ENCODE results near the gene SLX9. TPM values are rescaled to one million over a fixed set of nuclear protein-coding genes. Genes with fewer than 3 reads are reported as not detected.

Gene SLX9, protein sequence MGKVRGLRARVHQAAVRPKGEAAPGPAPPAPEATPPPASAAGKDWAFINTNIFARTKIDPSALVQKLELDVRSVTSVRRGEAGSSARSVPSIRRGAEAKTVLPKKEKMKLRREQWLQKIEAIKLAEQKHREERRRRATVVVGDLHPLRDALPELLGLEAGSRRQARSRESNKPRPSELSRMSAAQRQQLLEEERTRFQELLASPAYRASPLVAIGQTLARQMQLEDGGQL
- 10 to 100 TPM; 26.1 to 28.6 TPM for total RNA-seq
- long read RNA-seq = 0 reads

DNA sequence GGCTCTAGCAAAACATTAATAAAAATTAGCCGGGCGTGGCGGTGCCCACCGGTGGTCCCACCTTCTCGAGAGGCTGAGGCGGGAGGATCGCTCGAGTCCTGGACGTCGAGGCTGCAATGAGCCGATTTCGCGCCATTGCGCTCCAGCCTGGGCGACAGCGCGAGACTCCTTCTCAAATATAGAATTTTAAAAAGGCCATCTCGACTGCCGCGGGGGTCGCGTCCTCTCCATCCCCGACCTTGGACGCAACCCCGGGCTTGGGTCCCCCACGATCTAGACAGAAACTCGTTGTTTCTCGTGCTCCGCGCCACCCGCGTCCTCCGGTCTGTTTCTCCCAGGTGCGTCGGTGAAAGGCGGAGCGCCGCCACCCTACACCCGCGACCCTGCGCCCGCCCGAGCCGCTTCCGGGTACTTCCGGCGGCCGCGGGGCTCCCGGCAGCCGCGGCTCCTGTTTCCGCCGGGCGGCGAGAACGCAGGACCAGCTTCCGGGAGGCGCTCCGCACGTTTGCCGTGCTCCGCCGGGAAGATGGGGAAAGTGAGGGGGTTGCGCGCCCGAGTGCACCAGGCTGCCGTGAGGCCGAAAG lies at the start of gene SLX9:
Gene SLX9 (plus strand): TSS at position 498 of the 584 bp plus-strand sequence. CDS start 29 bp downstream, at position 527.
- intact Hi-C loops (cut with DNase I) = loop anchor here in 1 of 2 donors (5.0 kb wide), 1 partner anchor 47 kb away; no protein-coding TSS in a partner anchor
- DNase-seq (peak; percentile 81), ATAC-seq (peak; percentile 96 to 97)

GRCh38 chr21:44890338-44890931 lies 49.4 kb upstream of the SLX9 start:
- DNase-seq (no peak), ATAC-seq (no peak)
- intact Hi-C loops (cut with DNase I) = loop anchor here in 1 of 2 donors (5.0 kb wide), 2 partner anchors 47 to 247 kb away; no protein-coding TSS in a partner anchor

GRCh38 chr21:44890961-44891541 lies 48.8 kb upstream of the SLX9 start:
- intact Hi-C loops (cut with DNase I) = loop anchor here in 1 of 2 donors (5.0 kb wide), 2 partner anchors 46 to 246 kb away; no protein-coding TSS in a partner anchor
- ATAC-seq (no peak), DNase-seq (no peak)

GRCh38 chr21:44891631-44892031 lies 48.2 kb upstream of the SLX9 start:
- DNase-seq (no peak), ATAC-seq (no peak)
- intact Hi-C loops (cut with DNase I) = loop anchor here in 1 of 2 donors (5.0 kb wide), 2 partner anchors 46 to 246 kb away; no protein-coding TSS in a partner anchor

DNA sequence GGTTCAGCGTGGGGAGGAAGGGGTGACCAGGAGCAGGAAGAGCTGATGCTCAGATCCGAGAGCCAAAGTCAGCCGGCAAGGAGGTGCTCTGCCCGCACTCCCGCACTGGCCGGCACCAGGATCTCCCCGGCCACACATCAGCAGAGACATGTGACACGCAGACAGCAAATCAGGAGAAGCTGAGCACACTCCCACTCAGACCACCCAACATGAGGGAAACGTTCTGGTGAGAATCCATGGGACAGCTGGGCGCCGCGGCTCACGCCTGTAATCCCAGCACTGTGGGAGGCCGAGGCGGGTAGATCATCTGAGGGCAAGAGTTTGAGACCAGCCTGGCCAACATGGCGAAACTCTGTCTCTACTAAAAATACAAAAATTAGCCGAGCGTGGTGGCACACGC lies 47.7 kb upstream of the SLX9 start:
- intact Hi-C loops (cut with DNase I) = loop anchor here in 1 of 2 donors (5.0 kb wide), 2 partner anchors 45 to 245 kb away; no protein-coding TSS in a partner anchor
- ATAC-seq (no peak), DNase-seq (no peak)

DNA sequence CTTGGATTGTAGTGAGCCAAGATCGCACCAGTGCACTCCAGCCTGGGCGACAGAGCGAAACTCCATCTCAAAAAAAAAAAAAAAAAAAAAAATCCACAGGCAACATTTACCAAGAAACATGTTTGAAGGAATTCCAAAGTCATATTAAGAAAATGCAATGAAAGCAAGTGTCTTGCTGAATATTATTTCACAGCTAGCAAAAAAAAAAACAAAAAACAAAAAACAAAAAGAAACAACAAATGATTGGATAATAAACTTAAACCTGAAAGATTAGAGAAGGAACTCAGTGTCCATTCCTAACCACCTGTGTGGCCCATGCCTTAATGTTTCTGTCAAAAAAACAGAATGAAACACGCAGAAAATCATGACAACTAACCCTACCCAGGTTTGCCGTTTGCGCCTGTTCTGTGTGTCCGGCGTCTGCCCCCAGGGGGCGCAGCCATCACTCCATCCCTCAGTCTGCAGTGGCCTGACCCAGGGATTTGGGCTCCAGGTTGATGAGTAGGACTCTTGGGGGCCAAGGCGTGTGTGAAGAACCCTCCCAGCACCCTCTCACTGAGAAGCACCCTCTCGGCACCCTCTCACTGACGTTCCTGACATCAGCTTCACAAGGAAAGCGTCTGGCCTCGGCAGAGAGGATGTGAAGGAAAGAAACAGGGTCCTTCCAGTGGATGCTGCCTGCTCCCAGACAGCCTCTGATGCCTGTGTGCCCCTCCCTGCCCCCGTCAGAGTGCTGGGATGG lies 47.1 kb upstream of the SLX9 start:
- DNase-seq = peak; percentile 77
- intact Hi-C loops (cut with DNase I) = loop anchor here in 1 of 2 donors (5.0 kb wide), 2 partner anchors 45 to 245 kb away; no protein-coding TSS in a partner anchor
- ATAC-seq = peak; percentile 67 to 70

GRCh38 chr21:44893278-44893556 lies 46.6 kb upstream of the SLX9 start:
- ATAC-seq = no peak
- DNase-seq = no peak
- intact Hi-C loops (cut with DNase I) = loop anchor here in 1 of 2 donors (5.0 kb wide), 2 partner anchors 44 to 244 kb away; no protein-coding TSS in a partner anchor

DNA sequence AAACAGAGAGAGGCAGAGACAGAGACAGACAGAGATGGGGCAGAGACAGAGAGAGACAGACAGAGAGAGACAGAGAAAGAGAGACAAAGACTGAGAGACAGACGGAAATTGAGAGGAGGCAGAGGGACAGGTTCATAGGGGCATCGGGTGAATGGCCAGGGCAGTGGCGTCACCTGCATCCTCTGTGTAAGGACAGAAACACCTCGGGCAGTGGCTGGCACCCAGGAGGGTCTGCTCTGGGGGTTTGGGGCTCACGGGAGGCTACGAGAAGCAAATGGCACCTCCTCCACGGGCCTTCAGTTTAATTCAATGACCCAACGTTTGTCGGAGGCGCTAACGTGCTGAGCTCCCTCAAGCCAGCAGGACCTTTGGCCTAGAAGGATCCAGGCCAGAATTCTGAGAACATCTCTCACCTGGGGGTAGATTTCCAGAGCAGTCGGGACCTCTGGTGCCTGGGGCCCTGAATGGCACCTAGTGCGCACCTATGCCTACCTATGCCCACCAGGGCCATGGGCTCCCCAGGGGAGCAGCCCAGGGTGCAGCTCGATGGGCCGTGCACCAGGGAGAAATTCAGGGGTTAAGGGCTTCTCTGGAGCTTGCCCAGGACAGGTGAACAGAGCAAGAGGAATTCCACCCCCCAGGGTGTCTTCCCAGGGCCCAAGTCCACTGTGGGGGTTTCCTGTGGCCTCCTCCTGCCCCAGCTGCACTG lies 45.7 kb upstream of the SLX9 start:
- intact Hi-C loops (cut with DNase I) = loop anchor here in 1 of 2 donors (5.0 kb wide), 2 partner anchors 43 to 243 kb away; no protein-coding TSS in a partner anchor
- no peak for ATAC-seq
- DNase-seq = no peak

DNA sequence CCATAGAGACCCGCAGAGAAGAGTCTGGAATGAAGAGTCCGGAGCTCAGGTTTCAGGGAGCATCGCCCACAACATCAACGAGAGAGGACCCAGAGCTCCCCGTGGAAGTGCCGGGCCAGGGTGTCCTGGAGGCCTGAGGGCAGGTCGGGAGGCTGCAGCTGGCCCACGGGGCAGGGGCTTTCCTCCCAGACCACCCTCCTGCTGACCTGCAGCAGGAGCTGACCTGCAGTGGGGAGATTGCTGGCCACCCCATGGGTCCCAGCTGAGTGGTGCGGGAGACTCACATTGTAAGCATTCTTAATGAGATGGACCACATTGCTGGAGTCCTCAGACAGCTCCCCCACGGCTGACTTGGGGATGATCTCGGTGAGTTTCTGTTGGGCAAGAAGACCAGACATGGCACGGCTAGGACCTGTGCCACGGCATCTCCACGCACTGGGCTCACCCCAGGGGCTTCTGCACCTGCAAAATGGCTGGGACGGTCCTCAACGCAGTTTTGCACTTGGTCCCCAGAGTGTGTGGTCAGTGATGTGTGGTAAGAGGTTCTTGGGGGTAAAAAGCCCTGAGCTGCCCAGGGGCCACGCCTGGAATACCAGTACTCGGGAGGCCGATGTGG lies 45.0 kb upstream of the SLX9 start:
- ATAC-seq (no peak), DNase-seq (no peak)
- intact Hi-C loops (cut with DNase I) = loop anchor here in 1 of 2 donors (5.0 kb wide), 2 partner anchors 43 to 243 kb away; no protein-coding TSS in a partner anchor

GRCh38 chr21:44895859-44896258 lies 44.0 kb upstream of the SLX9 start:
- intact Hi-C loops (cut with DNase I) = no loop called here
- no peak for ATAC-seq
- DNase-seq = no peak

GRCh38 chr21:44896561-44897286 lies 43.1 kb upstream of the SLX9 start:
- no peak for ATAC-seq
- intact Hi-C loops (cut with DNase I) = no loop called here
- no peak for DNase-seq

DNA sequence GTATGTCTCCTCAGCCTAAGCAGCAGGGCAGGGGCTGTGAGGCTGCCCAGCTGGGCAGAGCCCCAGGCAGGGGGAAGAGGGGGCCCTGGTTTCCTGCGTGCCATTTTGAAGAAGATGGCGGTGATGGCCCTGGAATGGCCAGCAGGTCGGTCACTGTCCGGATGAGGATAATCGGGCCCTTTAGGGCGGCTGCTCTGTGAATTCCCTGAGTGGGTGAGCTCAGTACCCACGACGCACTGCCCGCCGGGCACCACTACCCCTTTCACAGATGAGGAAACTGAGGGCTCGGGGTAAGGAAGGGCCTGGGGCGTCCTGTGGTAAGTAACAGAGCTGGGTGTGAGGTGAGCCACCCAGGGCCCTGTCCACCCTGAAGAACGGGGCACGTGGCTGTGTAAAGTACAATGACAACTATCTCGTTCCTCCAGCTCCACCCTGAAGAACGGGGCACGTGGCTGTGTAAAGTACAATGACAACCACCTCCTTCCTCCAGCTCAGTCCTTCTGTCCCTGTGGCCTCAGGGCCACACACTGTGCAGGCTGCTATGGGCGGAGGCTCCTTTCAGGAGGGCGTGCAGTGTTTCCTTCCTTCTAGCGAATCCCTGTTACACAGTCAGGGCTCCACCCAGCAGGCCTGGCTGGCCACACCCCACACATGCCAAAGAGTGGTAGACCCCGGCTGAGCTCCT lies 42.4 kb upstream of the SLX9 start:
- DNase-seq (no peak), ATAC-seq (peak in 1 of 2 donors; percentile 18)
- intact Hi-C loops (cut with DNase I) = no loop called here

GRCh38 chr21:44898011-44898488 lies 41.8 kb upstream of the SLX9 start:
- ATAC-seq = no peak
- DNase-seq = no peak
- intact Hi-C loops (cut with DNase I) = no loop called here

DNA sequence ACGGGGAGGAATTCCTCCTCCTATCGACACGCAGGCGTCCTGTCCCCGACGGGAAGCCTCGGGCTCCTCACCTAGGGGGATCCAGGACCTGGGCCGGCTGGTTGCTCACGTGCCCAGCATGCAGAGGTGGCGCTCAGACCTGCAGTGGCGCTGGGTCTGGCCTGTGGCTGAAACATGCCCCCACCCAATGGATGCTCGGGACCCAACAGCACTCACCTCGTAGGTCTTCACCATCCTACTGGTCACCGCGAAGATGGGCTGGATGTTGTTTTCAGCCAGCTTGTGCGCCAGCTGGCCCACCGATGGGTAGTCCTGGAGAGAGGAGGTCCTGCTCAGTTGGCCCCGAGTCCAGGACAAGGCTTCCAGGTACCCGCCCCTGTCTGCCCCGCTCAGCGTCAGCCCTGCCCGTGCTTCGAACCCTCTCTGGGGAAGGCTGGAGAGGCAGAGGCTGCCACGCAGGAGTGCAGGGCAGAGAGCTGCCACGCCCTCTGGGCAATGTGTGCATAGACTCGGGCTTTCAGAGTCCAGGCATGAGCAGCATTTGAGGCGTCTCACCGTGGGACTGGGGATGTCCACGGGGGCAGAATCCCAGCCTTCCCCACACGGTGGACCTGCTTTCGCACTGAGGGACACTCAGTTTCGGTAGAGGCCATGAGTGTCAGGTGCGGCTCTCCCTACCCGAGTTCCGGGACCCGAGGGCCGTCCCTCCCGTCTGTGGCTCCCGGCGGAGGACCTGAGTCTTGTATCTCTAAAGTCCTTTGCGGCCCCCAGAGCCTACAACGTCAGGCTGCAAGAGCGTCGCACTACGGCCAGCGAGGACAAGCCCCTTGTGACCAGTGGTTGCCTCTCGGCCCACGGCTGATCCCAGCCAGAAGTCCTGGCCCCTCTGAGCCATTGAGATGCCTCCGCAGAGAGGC lies 40.7 kb upstream of the SLX9 start:
- peak; percentile 16 for DNase-seq
- no peak for ATAC-seq
- intact Hi-C loops (cut with DNase I) = no loop called here

GRCh38 chr21:44899768-44900558 lies 39.9 kb upstream of the SLX9 start:
- intact Hi-C loops (cut with DNase I) = no loop called here
- DNase-seq (peak; percentile 13), ATAC-seq (no peak)
